Gastrocnemius medialis (tissue), 4 donors: ENCODE results near the gene PLXNA2. TPM values are rescaled to one million over a fixed set of nuclear protein-coding genes. Genes with fewer than 3 reads are reported as not detected.

Experiments used
- ATAC-seq, 2 donors: fragments of 150-250 bp; one replicate each; pipeline ENCODE4 v1.9.1; 2016
- DNase-seq, 2 donors: peaks; one replicate each; pipeline ENCODE4 v3.0.0-alpha.2; 2019
- H3K27ac ChIP-seq, 4 donors: fragments of 200-600 bp; sonication (generic); 1 replicate in 1 of 4; 2 replicates in 3 of 4; pipeline ENCODE4 v1.5.1; 2016 to 2018; ENCODE audit warnings: mild to moderate bottlenecking in 2 of 4, moderate library complexity in 1 of 4
- H3K27me3 ChIP-seq, 3 donors: fragments of 200-600 bp; sonication (generic) in 2 of 3; 1 replicate in 1 of 3; 2 replicates in 2 of 3; pipeline versions ENCODE4 v1.5.1 to v1.6.0; 2016 to 2019; ENCODE audit warnings: mild to moderate bottlenecking in 1 of 3, moderate library complexity in 1 of 3
- H3K36me3 ChIP-seq, 2 donors: fragments of 200-600 bp; sonication (generic) in 1 of 2; one replicate each; pipeline ENCODE4 v1.5.1; 2017 to 2018
- H3K4me1 ChIP-seq, 2 donors: fragments of 200-600 bp; sonication (generic) in 1 of 2; one replicate each; pipeline ENCODE4 v1.5.1; 2016 to 2017; ENCODE audit warnings: mild to moderate bottlenecking in 2 of 2
- H3K4me3 ChIP-seq, 4 donors: fragments of 200-600 bp; sonication (generic) in 3 of 4; 1 replicate in 1 of 4; 2 replicates in 3 of 4; pipeline ENCODE4 v1.5.1; 2016 to 2019; ENCODE audit warnings: mild to moderate bottlenecking in 2 of 4
- H3K9me3 ChIP-seq, 3 donors: fragments of 200-600 bp; sonication (generic) in 2 of 3; 1 replicate in 1 of 3; 2 replicates in 2 of 3; pipeline ENCODE4 v1.5.1; 2016 to 2019
- CTCF ChIP-seq, 5 experiments: fragments of 450-650 bp in 3 of 5; fragments of 200-600 bp in 2 of 5; sonication (generic) in 2 of 5; IDR thresholded peaks in 4 of 5; conservative IDR thresholded peaks in 1 of 5; 1 replicate in 4 of 5; 2 replicates in 1 of 5; pipeline ENCODE4 v1.5.1; 2016 to 2019; ENCODE audit warnings: antibody characterized with exemption in 5 of 5, mild to moderate bottlenecking in 3 of 5, moderate library complexity in 3 of 5
- POLR2A ChIP-seq, 2 donors: fragments of 450-650 bp; IDR thresholded peaks; one replicate each; pipeline ENCODE4 v1.6.1; 2017; ENCODE audit warnings: antibody characterized with exemption in 2 of 2, mild to moderate bottlenecking in 2 of 2, moderate library complexity in 2 of 2
- in situ Hi-C, 4 donors: fragments of 200-750 bp; cut with MboI; loops; one replicate each; pipeline versions ENCODE4 v1.15.0 to v1.8.0; 2017; ENCODE audit warnings: low sequenced_read_pairs in 4 of 4
- intact Hi-C: fragments of 100-400 bp; cut with DNase I; formaldehyde crosslinking; loops from one replicate; pipeline ENCODE4 v1.15.1; 2023; ENCODE audit warnings: low total_unique reads
- total RNA-seq, 4 donors: library from RNA; depleted of rRNA; stranded (reverse); fragments of >200 nt; gene quantifications; one replicate each; pipeline versions ENCODE4 v1.1.0 to v1.2.3, GENCODE V29; 2016

PLXNA2 gene
- total RNA-seq, 4 donors from 2014 or later: 12.4 to 20.0 (median 16.2) TPM

DNA sequence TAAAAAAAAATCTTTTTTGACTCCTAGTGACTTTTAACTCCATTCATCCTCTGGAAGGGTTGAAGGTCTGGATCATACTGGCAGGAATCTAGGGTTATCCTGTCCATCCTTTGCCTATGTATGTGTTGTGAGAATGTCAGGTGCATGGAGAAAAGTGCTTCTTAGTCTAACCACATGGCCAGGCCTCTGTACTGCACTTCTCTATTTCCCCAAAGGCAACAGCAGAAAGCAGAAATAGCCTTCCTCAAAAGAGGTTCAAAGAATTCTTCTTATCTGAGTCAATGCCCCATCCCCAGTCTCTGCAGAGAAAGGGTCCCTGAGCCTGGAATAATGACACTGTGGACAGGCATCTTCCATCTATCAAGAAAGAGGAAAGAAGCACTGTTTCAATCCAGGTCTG is 247.5 kb downstream of the PLXNA2 start:
- H3K4me3 ChIP-seq: no peak overlapping the region
- intact Hi-C loops: loop anchor here (1.0 kb wide), 1 partner anchor 111 kb away; no protein-coding TSS in a partner anchor
- no peak for ATAC-seq
- no peaks in the 10 kb centered on the region for H3K9me3 ChIP-seq
- no peaks in the 10 kb centered on the region for H3K36me3 ChIP-seq
- H3K4me1 ChIP-seq: peaks cover 0 to 4% of the 10 kb centered on the region in 2 donors
- TF ChIP-seq CTCF (IDR thresholded peaks at IDR 0.05 in 4 of 5, conservative IDR thresholded peaks at IDR 0.05 in 1 of 5) (no peak), POLR2A (IDR thresholded peaks at IDR 0.05) (no peak)
- H3K27ac ChIP-seq: no peak overlapping the region
- no peaks in the 10 kb centered on the region for H3K27me3 ChIP-seq
- in situ Hi-C loops: no loop called here
- no peak for DNase-seq

DNA sequence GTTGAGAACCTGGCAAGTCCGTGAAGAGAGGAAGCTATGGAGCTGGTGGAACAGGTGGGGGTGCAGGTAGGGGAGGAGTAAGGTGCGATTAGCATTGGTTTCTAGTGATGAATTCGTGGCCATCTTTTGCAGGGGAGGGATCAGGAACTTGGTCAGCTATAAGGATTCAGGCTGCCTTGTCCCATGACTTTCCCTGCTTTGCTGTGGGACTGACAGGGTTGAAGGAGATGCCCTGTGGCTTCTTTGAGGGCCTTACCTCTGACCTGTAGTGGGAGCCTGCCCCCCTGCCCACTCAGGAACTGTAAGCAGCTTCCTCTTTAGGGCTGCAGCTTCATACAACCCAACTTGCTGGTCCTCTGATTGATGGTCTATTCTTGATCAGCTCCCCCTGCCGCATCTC is 248.6 kb downstream of the PLXNA2 start:
- Histone ChIP-seq H3K9me3 (no peaks in the 10 kb centered on the region), H3K27me3 (peaks cover 0 to 2% (median 0%) of the 10 kb centered on the region in 3 donors), H3K27ac (no peak overlapping the region), H3K4me3 (no peak overlapping the region), H3K36me3 (no peaks in the 10 kb centered on the region), H3K4me1 (peaks cover 0 to 4% of the 10 kb centered on the region in 2 donors)
- ATAC-seq (no peak), DNase-seq (no peak)
- intact Hi-C loops (no loop called here), in situ Hi-C loops (no loop called here)
- no peak for TF ChIP-seq CTCF (IDR thresholded peaks at IDR 0.05 in 4 of 5, conservative IDR thresholded peaks at IDR 0.05 in 1 of 5)
- TF ChIP-seq POLR2A (IDR thresholded peaks at IDR 0.05): no peak

GRCh38 chr1:207993477-207994445 is 250.4 kb downstream of the PLXNA2 start:
- H3K9me3 ChIP-seq: no peaks in the 10 kb centered on the region
- peaks cover 0 to 4% of the 10 kb centered on the region in 2 donors for H3K4me1 ChIP-seq
- in situ Hi-C loops (no loop called here), intact Hi-C loops (no loop called here)
- no peaks in the 10 kb centered on the region for H3K36me3 ChIP-seq
- DNase-seq: no peak
- H3K27me3 ChIP-seq: peaks cover 0 to 3% (median 0%) of the 10 kb centered on the region in 3 donors
- H3K4me3 ChIP-seq: no peak overlapping the region
- no peak for ATAC-seq
- no peak overlapping the region for H3K27ac ChIP-seq
- TF ChIP-seq CTCF (IDR thresholded peaks at IDR 0.05 in 4 of 5, conservative IDR thresholded peaks at IDR 0.05 in 1 of 5): no peak

DNA sequence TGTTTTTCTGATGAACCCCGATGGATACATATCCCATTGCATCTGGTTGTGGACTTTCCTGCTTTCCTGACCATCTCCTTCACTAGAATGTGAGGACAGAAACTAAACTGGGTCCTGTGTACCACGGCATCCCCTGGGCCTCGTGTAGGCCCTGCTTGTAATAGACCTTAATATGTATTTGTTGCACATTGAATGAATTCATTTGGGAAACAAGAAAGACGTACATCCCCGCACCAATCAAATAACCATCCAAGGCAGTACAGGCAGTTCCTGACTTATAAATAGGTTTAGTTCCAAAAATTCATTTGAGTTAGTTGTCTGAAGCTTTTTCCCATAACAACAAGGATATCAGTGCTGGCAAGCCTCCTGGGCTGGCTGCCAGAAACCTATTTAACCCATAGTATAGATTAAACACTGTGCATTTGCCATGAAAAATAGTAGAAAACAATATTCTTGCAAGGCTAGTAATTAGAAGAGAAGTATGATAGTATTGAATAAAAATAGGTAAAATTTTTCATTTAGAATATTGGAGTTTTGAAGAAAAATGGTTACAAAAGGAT is 251.4 kb downstream of the PLXNA2 start:
- Histone ChIP-seq H3K27ac (no peak overlapping the region), H3K27me3 (peaks cover 0 to 3% (median 0%) of the 10 kb centered on the region in 3 donors), H3K9me3 (no peaks in the 10 kb centered on the region), H3K4me1 (peaks cover 0 to 3% of the 10 kb centered on the region in 2 donors), H3K36me3 (no peaks in the 10 kb centered on the region), H3K4me3 (no peak overlapping the region)
- intact Hi-C loops (no loop called here), in situ Hi-C loops (no loop called here)
- ATAC-seq (no peak), DNase-seq (no peak)
- TF ChIP-seq POLR2A (IDR thresholded peaks at IDR 0.05) (no peak), CTCF (IDR thresholded peaks at IDR 0.05 in 4 of 5, conservative IDR thresholded peaks at IDR 0.05 in 1 of 5) (no peak)
